ENCODE results near the gene WDR18. TPM values are rescaled to one million over a fixed set of nuclear protein-coding genes. Genes with fewer than 3 reads are reported as not detected.

The WDR18 gene
- total RNA-seq, 4 donors from 2014 or later: 9.9 to 30.3 (median 28.4) TPM

GRCh38 chr19:961866-962620 lies 22.1 kb upstream of the WDR18 start:
- Histone ChIP-seq H3K36me3 (peaks cover 7 to 44% (median 32%) of the 10 kb centered on the region in 4 donors), H3K27me3 (no peaks in the 10 kb centered on the region), H3K9me3 (no peaks in the 10 kb centered on the region), H3K4me1 (no peaks in the 10 kb centered on the region), H3K27ac (replicated peaks in 1 of 4) (no peak overlapping the region), H3K4me3 (no peak overlapping the region)
- WGBS: 72% methylated on average over 12 of the region's 14 CpGs
- DNase-seq (ENCODE audit: extremely low spot score): no peak
- intact Hi-C loops (cut with DNase I): no loop called here
- TF ChIP-seq POLR2AphosphoS5 (IDR thresholded peaks at IDR 0.05) (no peak), EP300 (IDR thresholded peaks at IDR 0.05) (no peak), CTCF (IDR thresholded peaks at IDR 0.05) (no peak), POLR2A (IDR thresholded peaks at IDR 0.05; ENCODE audit: low read depth) (no peak)

GRCh38 chr19:962683-963400 lies 21.3 kb upstream of the WDR18 start:
- peaks cover 7 to 48% (median 38%) of the 10 kb centered on the region in 4 donors for H3K36me3 ChIP-seq
- no peak overlapping the region for H3K4me3 ChIP-seq
- 86% methylated on average over 31 of the region's 31 CpGs for WGBS
- no peak for DNase-seq (ENCODE audit: extremely low spot score)
- TF ChIP-seq POLR2AphosphoS5 (IDR thresholded peaks at IDR 0.05) (no peak), EP300 (IDR thresholded peaks at IDR 0.05) (no peak), POLR2A (IDR thresholded peaks at IDR 0.05; ENCODE audit: low read depth) (no peak), CTCF (IDR thresholded peaks at IDR 0.05) (no peak)
- H3K27ac ChIP-seq (replicated peaks in 1 of 4): no peak overlapping the region
- intact Hi-C loops (cut with DNase I): no loop called here
- H3K27me3 ChIP-seq: no peaks in the 10 kb centered on the region
- H3K4me1 ChIP-seq: no peaks in the 10 kb centered on the region
- no peaks in the 10 kb centered on the region for H3K9me3 ChIP-seq

GRCh38 chr19:963486-963951 lies 20.6 kb upstream of the WDR18 start:
- no peak overlapping the region for H3K4me3 ChIP-seq
- DNase-seq (ENCODE audit: extremely low spot score): no peak
- no peak for TF ChIP-seq CTCF (IDR thresholded peaks at IDR 0.05)
- no peaks in the 10 kb centered on the region for H3K9me3 ChIP-seq
- 91% methylated on average over 11 of the region's 11 CpGs for WGBS
- intact Hi-C loops (cut with DNase I): no loop called here
- H3K4me1 ChIP-seq: no peaks in the 10 kb centered on the region
- no peaks in the 10 kb centered on the region for H3K27me3 ChIP-seq
- peaks cover 11 to 52% (median 42%) of the 10 kb centered on the region in 4 donors for H3K36me3 ChIP-seq
- no peak overlapping the region for H3K27ac ChIP-seq (replicated peaks in 1 of 4)

GRCh38 chr19:964116-964520 lies 20.0 kb upstream of the WDR18 start:
- H3K4me3 ChIP-seq: no peak overlapping the region
- no peaks in the 10 kb centered on the region for H3K27me3 ChIP-seq
- no peak for DNase-seq (ENCODE audit: extremely low spot score)
- TF ChIP-seq CTCF (IDR thresholded peaks at IDR 0.05) (no peak), POLR2AphosphoS5 (IDR thresholded peaks at IDR 0.05) (no peak), EP300 (IDR thresholded peaks at IDR 0.05) (no peak), POLR2A (IDR thresholded peaks at IDR 0.05; ENCODE audit: low read depth) (no peak)
- intact Hi-C loops (cut with DNase I): no loop called here
- H3K4me1 ChIP-seq: no peaks in the 10 kb centered on the region
- H3K27ac ChIP-seq (replicated peaks in 1 of 4): no peak overlapping the region
- H3K9me3 ChIP-seq: no peaks in the 10 kb centered on the region
- peaks cover 17 to 58% (median 48%) of the 10 kb centered on the region in 4 donors for H3K36me3 ChIP-seq
- WGBS: 92% methylated on average over 15 of the region's 16 CpGs

All from esophagus muscularis mucosa (tissue), 4 donors.